IPS-NIHi11 (cell line): ENCODE results near the gene PTPRG.
"Not testable (repeated sequence)": the region's sequence is repeated elsewhere in the genome, so short reads cannot be mapped to it uniquely, and the experiment has no call there.

Experiments
- DNase-seq: peaks from one replicate; pipeline ENCODE4 v3.0.0; 2012; ENCODE audit warnings: mixed read lengths, low spot score

PTPRG gene

GRCh38 chr3:61803983-61804382, 242.6 kb downstream of the PTPRG start:
- no peak for DNase-seq

GRCh38 chr3:61804782-61805181, 243.4 kb downstream of the PTPRG start:
- no peak for DNase-seq

- no peak for DNase-seq
Measured at GRCh38 chr3:61805510-61806080, 244.2 kb downstream of the PTPRG start.

- no peak for DNase-seq
Measured at GRCh38 chr3:61806810-61807209, 245.4 kb downstream of the PTPRG start.

GRCh38 chr3:61807865-61808276, 246.5 kb downstream of the PTPRG start:
- DNase-seq = no peak

GRCh38 chr3:61808526-61808925, 247.2 kb downstream of the PTPRG start:
- DNase-seq = no peak

GRCh38 chr3:61808999-61809398, 247.6 kb downstream of the PTPRG start:
- DNase-seq = no peak

- no peak for DNase-seq
Measured at GRCh38 chr3:61809879-61810278, 248.5 kb downstream of the PTPRG start.

- no peak for DNase-seq
Measured at GRCh38 chr3:61810953-61811497, 249.7 kb downstream of the PTPRG start.

GRCh38 chr3:61811652-61812051, 250.3 kb downstream of the PTPRG start:
- DNase-seq = no peak

- DNase-seq = no peak
Measured at GRCh38 chr3:61812085-61812484, 250.7 kb downstream of the PTPRG start.

GRCh38 chr3:61812517-61812916, 251.1 kb downstream of the PTPRG start:
- DNase-seq = no peak

- no peak for DNase-seq
Measured at GRCh38 chr3:61813636-61814035, 252.3 kb downstream of the PTPRG start.

GRCh38 chr3:61814674-61815073, 253.3 kb downstream of the PTPRG start:
- DNase-seq = no peak

- not testable (repeated sequence) for DNase-seq
Measured at GRCh38 chr3:61816304-61816703, 254.9 kb downstream of the PTPRG start.

- DNase-seq = no peak
Measured at GRCh38 chr3:61819861-61820260, 258.5 kb downstream of the PTPRG start.

- DNase-seq = no peak
Measured at GRCh38 chr3:61820306-61820992, 259.1 kb downstream of the PTPRG start.

- DNase-seq = no peak
Measured at GRCh38 chr3:61821823-61822251, 260.5 kb downstream of the PTPRG start.

GRCh38 chr3:61822588-61822987, 261.2 kb downstream of the PTPRG start:
- DNase-seq = no peak

GRCh38 chr3:61824553-61825135, 263.3 kb downstream of the PTPRG start:
- DNase-seq = no peak

GRCh38 chr3:61826161-61826560, 264.8 kb downstream of the PTPRG start:
- DNase-seq = no peak

- no peak for DNase-seq
Measured at GRCh38 chr3:61828184-61828874, 267.0 kb downstream of the PTPRG start.
